ENCODE results near the gene CMAS.

The CMAS gene

GRCh38 chr12:22105542-22105941 is 59.5 kb downstream of the CMAS start:
- FAIRE-seq (no peak), DNase-seq (ENCODE audit: low spot score) (no peak)

DNA sequence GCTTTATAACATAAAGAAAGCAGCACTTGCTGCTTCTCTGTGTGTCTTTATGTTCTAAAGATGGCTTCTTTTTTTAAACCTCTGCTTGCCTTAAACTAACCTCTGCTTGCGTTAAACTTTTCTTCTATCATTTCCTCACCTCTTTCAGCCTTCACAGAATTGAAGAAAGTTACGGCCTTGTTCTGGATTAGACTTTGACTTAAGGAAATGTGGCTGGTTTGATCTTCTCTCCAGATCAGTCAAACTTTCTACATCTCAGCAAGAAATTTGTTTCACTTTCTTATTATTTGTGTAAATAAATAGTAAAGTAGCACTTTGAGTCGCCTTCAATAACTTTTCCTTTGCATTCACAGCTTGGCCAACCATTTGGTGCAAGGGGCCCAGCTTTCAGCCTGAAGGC is 64.2 kb downstream of the CMAS start:
- FAIRE-seq = no peak
- DNase-seq (ENCODE audit: low spot score) = no peak
